Measurements from ENCODE around the gene RPL10.

The RPL10 gene

GRCh38 chrX:154401045-154401799, 3.0 kb downstream of the RPL10 start:
- DNase-seq (ENCODE audit: low read depth) = no peak

- no peak for DNase-seq (ENCODE audit: low read depth)
Observed at GRCh38 chrX:154401918-154402621, 3.9 kb downstream of the RPL10 start.

- DNase-seq (ENCODE audit: low read depth) = no peak
Observed at GRCh38 chrX:154402622-154403127, 4.5 kb downstream of the RPL10 start.

- DNase-seq (ENCODE audit: low read depth) = no peak
Observed at GRCh38 chrX:154403192-154403591, 5.0 kb downstream of the RPL10 start.

GRCh38 chrX:154403858-154404257, 5.7 kb downstream of the RPL10 start:
- no peak for DNase-seq (ENCODE audit: low read depth)

GRCh38 chrX:154404625-154405192, 6.5 kb downstream of the RPL10 start:
- DNase-seq (ENCODE audit: low read depth) = no peak

- no peak for DNase-seq (ENCODE audit: low read depth)
Observed at GRCh38 chrX:154408659-154409221, 10.6 kb downstream of the RPL10 start.

GRCh38 chrX:154409222-154409871, 11.2 kb downstream of the RPL10 start, which contains the start of gene DNASE1L1:
DNASE1L1 (minus strand) TSS chrX:154409254; CDS start chrX:154405568, 3,686 bp downstream.
- no peak for DNase-seq (ENCODE audit: low read depth)

GRCh38 chrX:154411981-154412340, 13.8 kb downstream of the RPL10 start:
- DNase-seq (ENCODE audit: low read depth) = no peak

- no peak for DNase-seq (ENCODE audit: low read depth)
Observed at GRCh38 chrX:154412468-154412867, 14.3 kb downstream of the RPL10 start.

- no peak for DNase-seq (ENCODE audit: low read depth)
Observed at GRCh38 chrX:154413142-154413541, 15.0 kb downstream of the RPL10 start.

GRCh38 chrX:154417157-154417556, 19.0 kb downstream of the RPL10 start:
- no peak for DNase-seq (ENCODE audit: low read depth)

GRCh38 chrX:154419189-154419588, 21.0 kb downstream of the RPL10 start:
- DNase-seq (ENCODE audit: low read depth) = no peak

GRCh38 chrX:154419688-154420401, 21.7 kb downstream of the RPL10 start:
- DNase-seq (ENCODE audit: low read depth) = no peak

- no peak for DNase-seq (ENCODE audit: low read depth)
Observed at GRCh38 chrX:154420402-154420756, 22.2 kb downstream of the RPL10 start.

GRCh38 chrX:154426916-154427770, 29.0 kb downstream of the RPL10 start:
- no peak for DNase-seq (ENCODE audit: low read depth)

- DNase-seq (ENCODE audit: low read depth) = peak; percentile 55
Observed at GRCh38 chrX:154428176-154429171, 30.3 kb downstream of the RPL10 start, which contains the start of gene ATP6AP1. ATP6AP1 (plus strand) TSS chrX:154428677; CDS start chrX:154428693, 16 bp downstream.

GRCh38 chrX:154429711-154430110, 31.5 kb downstream of the RPL10 start:
- no peak for DNase-seq (ENCODE audit: low read depth)

GRCh38 chrX:154430479-154430878, 32.3 kb downstream of the RPL10 start:
- DNase-seq (ENCODE audit: low read depth) = no peak

Measured in stimulated activated CD8-positive, alpha-beta memory T cell treated with anti-CD3 and anti-CD28 coated beads, Interleukin-15, amount 100 ng/mL, for 24 hours (primary cell).